Stimulated activated CD8-positive, alpha-beta memory T cell treated with anti-CD3 and anti-CD28 coated beads, Interleukin-12 subunit alpha, Interleukin-12 subunit beta, amount 100 ng/mL, for 1 hour (primary cell): ENCODE results near the gene MYRIP.
"Not testable (repeated sequence)": the region's sequence is repeated elsewhere in the genome, so short reads cannot be mapped to it uniquely, and the experiment has no call there.

Experiments
- DNase-seq: peaks from one replicate; pipeline ENCODE4 v3.0.0-alpha.2; 2020; ENCODE audit warnings: low read depth

Gene MYRIP

DNA sequence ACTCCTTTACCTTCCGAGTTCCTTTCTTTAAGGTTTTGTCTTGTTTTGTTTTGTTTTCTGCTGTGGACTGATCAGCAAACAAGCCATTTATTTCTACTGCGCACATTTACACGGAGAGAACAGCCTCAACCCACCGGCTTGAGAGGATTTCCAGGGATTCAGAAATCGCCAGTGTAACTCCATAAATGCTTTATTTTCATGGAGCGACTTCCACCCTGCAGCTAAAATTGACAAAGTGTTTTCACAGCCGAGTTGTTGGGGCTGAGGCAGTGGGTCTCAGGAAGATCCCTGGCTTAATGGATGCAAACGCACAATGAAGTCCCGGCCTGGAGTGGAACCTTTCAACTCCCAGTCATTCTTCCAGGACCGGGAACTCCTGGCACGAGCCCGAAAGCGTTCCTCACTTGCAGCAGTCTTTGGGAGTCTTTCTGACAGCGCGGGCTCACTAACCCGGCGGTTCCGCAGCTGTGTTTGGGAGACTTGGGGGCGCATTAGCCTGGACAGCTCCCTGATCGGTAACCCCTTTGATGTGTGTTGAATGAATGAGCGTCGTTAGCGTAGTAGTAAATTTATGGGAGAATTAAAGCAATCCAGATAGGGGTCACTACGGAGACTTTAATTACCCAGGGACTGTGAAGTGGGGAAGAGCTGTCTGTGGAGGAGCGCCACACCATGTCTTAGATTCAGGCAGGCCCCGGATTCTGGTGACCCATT is 785 bp upstream of the MYRIP start:
- no peak for DNase-seq

DNA sequence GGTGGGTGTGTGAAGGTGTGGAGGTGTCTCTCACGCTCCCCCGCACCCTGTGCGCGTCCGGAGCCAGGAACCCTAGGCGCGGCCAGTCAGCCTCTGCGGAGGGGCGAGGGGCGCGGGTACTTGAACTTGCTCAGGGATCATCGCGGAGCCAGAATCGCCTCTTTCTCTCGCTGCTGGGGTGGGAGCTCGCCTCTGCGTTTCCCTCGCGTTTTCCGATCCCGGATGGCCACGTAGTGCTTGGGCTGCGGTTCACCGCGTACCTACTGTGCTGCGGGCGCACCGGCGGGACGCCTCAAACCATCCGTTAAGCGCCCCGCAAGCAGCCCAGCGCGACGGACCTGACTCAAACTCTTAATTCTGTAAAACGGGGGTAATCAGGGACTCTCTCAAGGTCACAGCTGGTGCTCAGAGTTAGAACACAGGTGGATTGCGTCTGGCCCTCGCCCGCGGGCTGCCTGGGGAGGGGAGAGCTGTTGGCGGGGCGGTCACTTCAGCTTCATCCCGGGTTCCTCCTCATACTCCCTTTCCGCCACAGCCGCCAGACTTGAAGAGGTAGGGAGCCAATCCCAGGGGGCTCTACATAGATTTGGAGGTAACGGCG is 686 bp downstream of the MYRIP start:
- no peak for DNase-seq

DNA sequence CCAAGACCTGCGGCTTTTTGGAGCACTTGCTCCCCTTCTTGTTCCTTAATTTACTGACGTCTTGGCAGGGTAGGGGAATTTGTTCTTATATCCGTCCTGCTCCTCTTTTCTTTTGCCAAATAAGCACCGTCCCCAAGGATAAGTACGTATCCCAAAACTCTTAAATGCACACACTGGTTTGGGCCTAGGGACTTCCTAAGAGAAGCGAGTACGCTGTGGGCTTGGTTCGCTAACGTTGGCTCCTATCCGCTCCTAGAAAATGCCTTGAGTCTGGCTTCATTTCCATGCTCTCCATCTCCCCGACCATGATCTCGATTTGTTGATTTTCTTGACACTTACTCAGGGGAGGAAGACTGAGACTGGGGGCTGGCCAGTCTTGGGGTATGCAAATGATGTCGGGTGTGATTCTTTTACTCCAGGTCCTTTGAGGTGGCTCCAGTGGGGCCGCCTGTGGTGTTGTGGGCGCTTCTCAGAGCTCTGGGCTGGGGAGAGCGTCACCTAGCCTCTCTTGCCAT is 1.3 kb downstream of the MYRIP start:
- no peak for DNase-seq

DNA sequence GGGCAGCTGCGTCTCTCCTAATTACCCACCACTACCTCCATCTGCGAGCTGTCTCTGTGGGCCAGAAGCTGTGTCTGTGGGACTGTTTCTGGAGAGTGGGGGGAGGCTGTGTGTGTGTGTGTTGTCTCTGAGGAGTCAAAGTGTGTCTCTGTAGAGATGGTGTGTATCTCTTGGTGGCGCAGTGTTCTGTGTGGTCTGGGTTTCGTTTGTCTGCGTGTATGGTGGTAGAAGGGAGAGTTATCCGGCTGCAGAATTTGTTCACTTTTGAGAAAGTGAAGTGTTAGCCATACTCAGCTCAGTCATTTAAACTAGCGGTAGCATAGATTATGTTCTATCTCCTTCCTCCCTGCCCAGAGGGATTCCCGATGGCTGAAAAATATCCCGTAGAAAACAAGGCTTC is 2.2 kb downstream of the MYRIP start:
- no peak for DNase-seq

DNA sequence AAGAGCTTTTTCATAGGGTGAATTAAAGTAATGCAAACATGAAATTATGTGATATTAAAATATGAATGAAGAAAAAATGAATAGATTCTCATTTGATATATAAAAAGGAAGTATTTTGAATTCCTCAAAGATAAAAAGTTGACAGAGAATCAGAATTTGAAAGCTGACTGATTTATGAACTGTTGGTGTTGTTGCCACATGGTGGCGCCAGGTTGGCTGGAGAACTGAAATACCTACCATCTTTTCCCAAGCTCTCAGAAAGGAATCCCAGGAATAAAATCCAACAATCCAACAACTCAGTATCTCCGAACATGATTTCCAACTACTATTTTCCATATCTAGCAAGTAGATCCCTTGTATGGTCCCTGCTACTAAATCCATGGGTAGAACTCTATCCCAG is 3.1 kb downstream of the MYRIP start:
- no peak for DNase-seq

DNA sequence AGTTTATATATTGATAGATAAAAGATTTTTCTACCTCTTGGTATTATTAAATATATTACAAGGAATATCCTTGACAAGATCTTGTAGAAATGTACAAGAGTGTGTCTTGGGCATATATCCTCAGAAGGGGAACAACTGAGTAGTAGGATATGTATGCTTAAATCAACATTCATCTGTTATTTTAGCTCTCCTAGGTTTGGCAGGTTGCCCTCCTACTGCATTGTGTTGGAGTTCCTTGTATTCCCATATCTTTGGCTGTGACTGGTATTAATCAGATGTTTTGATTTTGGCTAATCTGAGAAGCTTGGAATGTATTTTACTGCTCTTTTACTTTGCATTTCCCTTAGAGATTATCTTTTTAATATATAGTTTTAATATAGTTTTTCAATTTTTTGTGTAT is 4.6 kb downstream of the MYRIP start:
- DNase-seq: no peak

DNA sequence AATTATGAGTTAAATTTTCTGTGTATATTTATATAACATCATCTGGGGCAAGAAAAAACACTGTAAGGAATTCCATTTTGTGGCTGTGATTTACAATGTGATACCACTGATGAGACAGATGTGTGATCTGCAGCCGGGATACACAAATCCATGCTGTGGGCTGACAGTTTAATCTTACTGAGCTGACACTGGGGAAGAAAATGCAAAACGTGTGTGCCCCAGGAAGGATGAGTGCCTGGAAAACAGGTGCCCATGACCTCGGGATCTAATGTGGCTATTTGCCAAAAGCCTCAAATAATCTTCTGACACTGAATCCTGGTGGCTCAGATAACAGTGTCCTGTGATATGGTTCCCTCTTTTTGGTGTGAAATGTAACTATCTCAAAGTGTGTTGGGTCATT is 10.5 kb downstream of the MYRIP start:
- DNase-seq: no peak

DNA sequence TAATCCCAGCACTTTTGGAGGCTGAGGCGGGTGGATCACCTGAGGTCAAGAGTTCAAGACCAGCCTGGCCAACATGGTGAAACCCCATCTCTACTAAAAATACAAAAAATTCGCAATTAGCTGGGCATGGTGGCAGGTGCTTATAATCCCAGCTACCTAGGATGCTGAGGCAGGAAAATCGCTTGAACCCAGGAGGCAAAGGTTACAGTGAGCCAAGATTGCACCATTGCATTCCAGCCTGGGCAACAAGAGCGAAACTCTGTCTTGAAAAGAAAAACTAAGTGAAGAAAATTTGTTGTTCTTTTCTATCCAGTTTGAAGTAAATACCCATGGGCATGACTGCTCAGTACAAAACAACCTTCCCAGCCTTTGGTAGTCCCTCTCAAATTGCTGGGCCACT is 24.4 kb downstream of the MYRIP start:
- not testable (repeated sequence) for DNase-seq

DNA sequence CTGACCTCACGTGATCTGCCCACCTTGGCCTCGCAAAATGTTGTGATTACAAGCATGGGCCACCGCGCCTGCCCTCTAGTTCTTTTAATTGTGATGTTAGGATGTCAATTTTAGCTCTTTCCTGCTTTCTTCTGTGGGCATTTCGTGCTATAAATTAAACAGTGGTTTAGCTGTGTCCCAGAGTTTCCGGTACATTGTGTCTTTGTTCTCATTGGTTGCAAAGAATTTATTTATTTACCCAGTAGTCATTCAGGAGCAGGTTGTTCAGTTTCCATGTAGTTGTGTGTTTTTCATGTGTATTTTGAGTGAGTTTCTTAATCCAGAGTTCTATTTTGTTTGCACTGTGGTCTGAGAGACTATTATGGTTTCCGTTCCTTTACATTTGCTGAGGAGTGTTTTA is 30.1 kb downstream of the MYRIP start:
- DNase-seq: no peak

DNA sequence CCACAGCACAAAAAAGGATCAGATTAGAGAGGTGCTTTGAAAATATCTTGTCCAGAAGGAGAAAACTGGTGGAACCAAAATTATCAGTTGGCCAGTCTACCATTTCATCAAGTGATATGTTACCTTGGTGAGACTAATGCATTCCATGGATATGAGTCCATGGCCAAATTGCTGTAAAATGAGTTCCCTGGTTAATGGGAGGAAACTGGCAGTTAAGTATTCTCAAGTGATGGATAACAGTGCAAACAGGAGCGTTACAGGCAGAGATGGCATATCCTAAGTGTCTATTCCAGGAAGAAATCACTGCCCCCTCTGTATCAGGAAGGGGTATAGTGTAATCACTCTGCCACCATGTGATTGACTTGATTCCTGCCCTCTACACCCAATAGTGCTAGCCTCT is 34.0 kb downstream of the MYRIP start:
- no peak for DNase-seq

DNA sequence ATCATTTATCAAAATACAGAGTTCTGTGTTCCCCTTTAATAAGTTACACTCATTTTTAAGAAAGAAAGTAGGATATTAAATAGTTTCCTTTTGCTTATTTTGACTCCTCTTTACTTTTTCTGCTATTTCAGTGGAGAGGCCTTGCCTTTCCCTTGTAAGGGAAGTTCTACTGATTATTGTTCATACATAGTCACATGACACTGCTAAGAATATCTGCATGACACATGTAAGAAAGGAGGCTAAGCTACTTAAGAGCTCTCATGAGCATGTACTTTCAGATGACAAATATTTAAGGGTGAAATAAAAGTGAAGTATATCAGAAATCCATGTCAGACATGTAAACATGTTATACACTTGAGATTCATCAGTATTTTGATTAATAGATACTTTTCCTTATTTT is 39.0 kb downstream of the MYRIP start:
- no peak for DNase-seq

DNA sequence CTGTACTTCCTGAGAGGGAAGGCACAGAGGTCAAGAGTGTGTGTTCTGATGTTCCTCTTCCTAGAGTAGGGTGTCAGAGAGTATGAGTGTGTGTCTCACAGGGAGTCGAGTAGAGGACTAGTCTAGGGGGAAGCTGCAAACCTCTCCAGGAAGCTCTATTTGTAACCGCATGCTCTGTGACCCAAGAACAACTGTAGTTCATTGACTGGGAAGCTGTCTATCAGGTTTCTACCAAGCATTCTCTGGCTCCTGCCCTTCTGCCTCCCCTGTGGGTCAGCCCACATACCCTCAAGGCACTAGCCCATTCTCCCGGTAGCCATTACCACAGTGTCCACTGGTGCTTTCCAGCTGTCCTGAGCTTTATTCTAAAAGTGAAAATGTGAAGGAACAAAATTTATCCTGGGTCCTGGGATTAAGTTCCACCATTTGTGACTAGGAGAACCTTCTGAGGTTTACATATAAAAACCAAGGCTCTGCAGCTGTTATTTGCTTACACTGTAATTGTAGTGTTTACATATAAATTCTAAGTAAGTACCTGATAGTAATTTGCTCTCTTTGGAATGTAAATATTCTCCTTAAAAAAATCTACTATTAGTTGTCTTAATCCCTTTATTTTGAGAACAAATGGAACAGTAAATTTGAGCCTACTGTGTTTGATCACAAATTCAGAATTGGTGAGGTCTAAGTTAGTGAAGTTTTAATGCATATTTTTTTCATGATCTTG is 40.7 kb downstream of the MYRIP start:
- no peak for DNase-seq

DNA sequence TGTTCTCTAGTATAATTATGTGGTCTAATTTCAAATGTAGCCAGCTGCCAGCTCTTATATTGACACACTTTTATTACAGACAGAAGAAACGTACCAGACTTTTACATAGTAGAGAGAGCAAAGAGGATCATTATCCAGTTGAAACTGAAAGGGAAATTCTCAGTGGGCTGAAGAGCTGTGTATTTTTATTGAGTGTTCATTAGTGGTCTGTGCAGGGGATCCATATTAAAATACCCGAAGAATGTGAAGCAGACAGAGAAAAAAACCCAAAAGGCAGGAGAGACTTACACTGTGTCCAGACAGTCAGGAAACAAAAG is 41.3 kb downstream of the MYRIP start:
- no peak for DNase-seq

DNA sequence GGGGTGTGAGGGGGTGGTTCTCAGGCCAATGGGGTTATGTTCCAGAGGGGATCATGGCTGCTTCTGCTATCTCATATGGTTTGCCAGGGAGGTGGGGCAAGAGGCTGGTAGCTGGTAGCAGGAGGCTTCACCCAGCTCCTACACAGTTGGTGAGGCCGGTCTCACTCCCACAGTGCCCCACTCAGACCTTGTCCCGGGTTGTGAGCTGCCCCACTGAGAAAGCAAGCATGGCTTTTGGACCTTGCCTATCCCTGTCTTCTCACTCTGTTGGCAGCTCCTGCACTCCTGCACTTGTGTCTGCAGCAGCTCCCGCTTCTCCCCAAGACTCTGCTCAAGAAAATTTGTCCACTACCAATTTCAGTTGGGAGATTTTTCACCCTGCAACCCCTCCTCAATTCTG is 46.1 kb downstream of the MYRIP start:
- no peak for DNase-seq

DNA sequence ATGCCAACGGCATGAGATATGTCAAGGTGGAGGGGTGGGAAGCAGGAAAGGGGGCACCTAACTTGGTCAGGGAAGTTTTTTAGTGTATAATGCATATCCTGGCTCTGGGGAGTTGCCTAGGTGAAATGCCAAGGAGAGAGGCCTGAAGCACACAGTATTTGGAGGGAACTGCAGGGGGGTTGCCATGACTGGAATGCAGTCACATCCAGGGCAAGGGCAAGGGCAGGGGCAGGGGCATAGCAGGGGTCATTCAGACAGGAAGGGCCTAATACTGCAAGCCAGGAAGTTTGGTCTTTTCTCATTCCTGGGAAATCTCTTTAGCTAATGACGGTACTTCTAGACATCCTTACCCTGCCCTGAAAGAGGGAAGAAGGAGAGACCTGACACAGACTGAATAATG is 60.5 kb downstream of the MYRIP start:
- no peak for DNase-seq

DNA sequence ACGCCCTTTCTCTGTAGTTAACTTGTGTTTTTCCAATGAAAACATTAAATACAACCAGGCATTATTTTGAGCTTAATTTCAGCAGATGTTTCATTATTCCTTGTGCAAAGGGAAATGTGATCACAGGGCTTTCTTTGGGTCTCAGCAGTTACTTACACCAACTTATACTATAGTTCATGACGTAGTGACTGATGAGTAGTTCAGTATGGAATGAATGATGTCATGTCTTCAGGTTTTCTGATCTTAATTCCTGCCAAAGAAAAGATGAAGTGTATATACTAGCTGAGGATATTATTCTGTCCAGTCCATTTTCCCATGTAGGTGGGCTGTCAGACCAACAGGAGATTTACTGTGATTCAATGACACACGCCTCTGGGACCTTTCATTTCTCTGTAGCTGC is 61.3 kb downstream of the MYRIP start:
- DNase-seq: no peak

DNA sequence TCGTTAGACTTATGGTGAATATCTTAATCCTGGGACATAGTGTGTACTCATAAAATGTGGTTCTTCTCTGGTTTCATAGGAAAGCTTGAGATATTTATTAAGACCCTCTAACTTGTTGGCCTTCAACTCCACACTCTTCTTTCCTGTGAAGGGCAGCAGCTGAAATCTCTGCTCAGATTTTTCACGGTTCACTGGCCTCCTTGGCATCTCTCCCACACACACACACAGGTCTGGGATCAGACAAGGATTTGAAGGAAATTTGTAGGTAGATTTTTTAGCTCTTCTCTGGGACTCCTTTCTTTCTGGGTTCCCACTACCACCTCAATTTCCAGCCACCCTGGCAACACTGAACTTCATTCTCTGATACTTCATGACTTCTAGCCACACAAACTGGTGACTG is 70.2 kb downstream of the MYRIP start:
- no peak for DNase-seq

DNA sequence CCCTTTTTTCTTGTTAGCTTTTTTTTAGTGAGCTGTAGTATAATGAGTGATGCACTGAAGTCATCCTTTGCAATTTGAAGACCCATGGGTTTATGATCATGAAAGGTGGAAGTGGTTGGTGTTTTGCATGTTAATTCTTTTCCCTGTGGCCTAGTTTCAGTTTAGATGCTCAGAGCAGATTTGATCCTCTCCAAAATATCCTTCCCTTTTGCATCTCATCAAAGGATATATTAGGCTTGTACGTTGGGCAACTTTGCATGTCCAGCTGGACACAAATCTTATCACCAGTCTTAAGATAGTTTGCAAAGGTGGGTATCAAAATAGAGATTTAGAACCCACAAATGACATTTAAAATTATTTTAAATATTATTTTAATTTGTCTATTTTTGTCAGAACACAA is 72.7 kb downstream of the MYRIP start:
- DNase-seq: no peak

DNA sequence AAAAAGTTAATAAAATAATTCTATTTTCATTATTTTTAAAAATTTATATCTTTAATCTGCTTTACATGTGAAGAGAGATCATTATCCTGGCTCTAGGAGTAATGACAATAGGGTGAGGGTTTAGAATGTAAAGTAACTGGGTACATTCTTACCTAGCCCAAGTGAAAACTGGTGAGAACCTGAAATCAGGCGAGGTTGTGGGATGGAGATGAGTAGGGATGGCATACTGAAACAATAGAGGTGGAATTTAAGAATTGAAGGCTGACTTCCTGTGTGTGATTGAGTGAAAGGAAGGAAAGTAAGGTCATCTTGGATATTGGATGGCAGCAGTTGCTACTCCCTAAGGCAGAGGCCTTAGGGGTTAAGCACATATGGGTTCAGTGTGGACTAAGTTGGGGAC is 82.7 kb downstream of the MYRIP start:
- DNase-seq: no peak

DNA sequence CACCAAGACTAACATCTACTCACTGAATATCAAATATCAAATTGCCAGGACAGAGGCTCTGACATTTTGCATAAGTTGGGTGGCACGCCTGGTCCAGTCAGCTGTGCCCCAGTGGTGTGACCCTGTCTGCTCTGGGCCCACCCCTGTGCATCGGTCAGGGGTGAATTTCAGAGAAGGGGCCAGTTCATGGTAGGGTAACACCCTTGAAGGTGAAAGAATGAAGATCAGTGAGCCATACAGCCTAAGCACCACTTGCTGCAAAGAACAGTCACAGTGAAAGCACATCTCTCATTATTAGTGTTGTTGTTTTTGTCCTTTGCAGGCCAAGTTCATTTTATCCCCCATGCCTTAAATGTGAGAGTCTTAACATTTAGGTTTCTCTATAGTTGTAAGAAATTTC is 86.8 kb downstream of the MYRIP start:
- DNase-seq: no peak

DNA sequence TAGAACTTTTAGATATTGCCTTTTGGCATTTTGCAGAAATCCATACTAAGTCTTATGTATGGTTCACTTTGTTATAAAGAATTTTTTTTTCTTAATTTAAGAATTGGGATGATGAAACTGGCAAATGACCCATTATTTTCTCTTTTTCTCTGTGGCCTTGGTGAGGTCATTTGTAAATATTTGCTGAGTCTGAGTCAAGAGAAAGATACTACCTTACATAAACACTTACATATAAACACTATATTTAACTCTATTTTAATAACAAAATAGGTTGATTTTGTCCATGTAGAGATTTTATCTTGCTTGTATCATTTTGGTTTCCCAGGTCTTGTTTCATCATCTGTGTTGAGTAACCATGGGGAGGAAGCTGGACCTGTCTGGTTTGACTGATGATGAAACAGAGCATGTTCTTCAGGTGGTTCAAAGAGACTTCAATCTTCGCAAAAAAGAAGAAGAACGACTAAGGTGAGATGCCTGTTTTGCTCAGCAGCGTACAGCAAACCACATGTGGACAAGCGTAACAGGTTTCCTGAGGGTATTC is 91.1 kb downstream of the MYRIP start:
- DNase-seq: no peak

DNA sequence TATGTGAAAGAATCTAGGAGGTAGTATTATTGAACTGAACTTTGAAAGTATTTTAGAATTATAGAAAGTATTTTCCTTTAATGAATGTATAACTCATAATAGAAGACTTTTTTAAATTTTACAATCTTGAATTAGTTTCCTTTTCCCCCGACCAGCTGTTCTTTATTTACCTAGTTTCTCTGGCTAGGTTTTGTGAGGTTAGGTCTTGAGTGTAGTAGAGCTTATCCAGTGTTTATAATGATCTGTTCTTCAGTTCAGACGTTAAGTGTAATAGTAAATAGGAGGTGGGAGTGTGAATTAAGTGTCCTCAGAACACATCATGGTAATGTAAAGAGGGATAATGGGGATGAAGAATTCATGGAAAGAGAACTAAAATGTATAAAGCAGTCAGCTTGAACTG is 93.8 kb downstream of the MYRIP start:
- no peak for DNase-seq

DNA sequence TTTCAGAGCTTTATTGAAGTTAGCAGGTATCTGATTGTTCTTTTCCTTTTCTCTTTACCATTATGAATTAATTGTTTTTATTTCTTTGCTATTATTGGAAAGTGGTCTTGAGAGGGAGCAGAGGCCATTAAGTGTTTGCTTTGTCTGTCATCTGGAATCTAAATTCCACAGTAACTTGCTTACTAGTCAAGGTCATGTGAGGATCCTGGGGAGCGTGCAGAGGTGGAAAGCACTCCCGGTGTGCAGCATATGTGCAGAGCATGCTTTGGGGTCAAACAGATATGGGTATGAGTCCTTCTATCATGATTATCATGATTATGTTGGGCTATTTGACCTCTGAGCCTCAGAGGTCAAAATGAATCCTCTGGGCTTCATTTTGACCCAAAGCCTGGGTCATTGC is 96.4 kb downstream of the MYRIP start:
- no peak for DNase-seq
